HL-60 (cell line): ENCODE data around the gene CXCL13.

Experiments
- POLR2AphosphoS5 ChIP-seq: IDR thresholded peaks from 2 replicates; pipeline ENCODE4 v1.6.1; 2012; ENCODE audit warnings: low read depth
- REST ChIP-seq: IDR thresholded peaks from 2 replicates; pipeline ENCODE4 v1.6.1; 2012; ENCODE audit warnings: low read depth; ENCODE audit not compliant: insufficient replicate concordance

- no peak for TF ChIP-seq POLR2AphosphoS5
- TF ChIP-seq REST = no peak
Measured at GRCh38 chr4:77567549-77567948, 38.1 kb upstream of the CXCL13 start.
